Thyroid gland (tissue), 4 donors: Measurements from ENCODE around the gene RPUSD4. TPM values are rescaled to one million over a fixed set of nuclear protein-coding genes. Genes with fewer than 3 reads are reported as not detected.
"Not testable (repeated sequence)": the region's sequence is repeated elsewhere in the genome, so short reads cannot be mapped to it uniquely, and the experiment has no call there.

Experiments
- DNase-seq, 2 donors: peaks; one replicate each; pipeline ENCODE4 v3.0.0-alpha.2; 2019
- H3K27ac ChIP-seq, 3 donors: fragments of 200-600 bp; sonication (generic); 1 replicate in 2 of 3; 2 replicates in 1 of 3; pipeline ENCODE4 v1.5.1; 2016 to 2019; ENCODE audit warnings: mild to moderate bottlenecking in 1 of 3, moderate library complexity in 1 of 3
- H3K27me3 ChIP-seq: fragments of 200-600 bp; sonication (generic); one replicate; pipeline ENCODE4 v1.5.1; 2019
- H3K36me3 ChIP-seq, 2 donors: fragments of 200-600 bp; sonication (generic); one replicate each; pipeline ENCODE4 v1.5.1; 2016 to 2019
- H3K4me1 ChIP-seq, 2 donors: fragments of 200-600 bp; sonication (generic); one replicate each; pipeline ENCODE4 v1.5.1; 2017 to 2019
- H3K4me3 ChIP-seq, 3 donors: fragments of 200-600 bp; sonication (generic); replicated peaks in 1 of 3; 1 replicate in 2 of 3; 2 replicates in 1 of 3; pipeline ENCODE4 v1.5.1; 2016; ENCODE audit warnings: mild to moderate bottlenecking in 1 of 3
- H3K9me3 ChIP-seq: fragments of 200-600 bp; sonication (generic); one replicate; pipeline ENCODE4 v1.5.1; 2017
- CTCF ChIP-seq, 6 experiments: fragments of 200-600 bp in 3 of 6; fragments of 450-650 bp in 3 of 6; sonication (generic) in 3 of 6; IDR thresholded peaks; one replicate each; pipeline ENCODE4 v1.5.1; 2016 to 2019; ENCODE audit warnings: antibody characterized with exemption in 6 of 6, mild to moderate bottlenecking in 2 of 6, inconsistent platforms in 1 of 6, moderate library complexity in 1 of 6
- POLR2A ChIP-seq, 2 donors: fragments of 450-650 bp; IDR thresholded peaks; one replicate each; pipeline ENCODE4 v1.6.1; 2017; ENCODE audit warnings: antibody characterized with exemption in 2 of 2, mild to moderate bottlenecking in 2 of 2, moderate library complexity in 1 of 2
- WGBS, 2 donors: methylation state at CpG; one replicate each; pipeline ENCODE4 v1.1.5; 2017; 5-methylcytosine and 5-hydroxymethylcytosine counted together
- intact Hi-C: fragments of 100-400 bp; cut with DNase I; formaldehyde crosslinking; loops from one replicate; pipeline ENCODE4 v1.15.1; 2023
- total RNA-seq, 4 donors: library from RNA; depleted of rRNA; stranded (reverse); fragments of >200 nt; gene quantifications; one replicate each; pipeline ENCODE4 v1.2.3, GENCODE V29; 2016

The RPUSD4 gene
- total RNA-seq: 10 to 100 TPM; 10.5 to 17.6 (median 14.6) TPM

- Histone ChIP-seq H3K9me3 (no peaks in the 10 kb centered on the region), H3K36me3 (no peaks in the 10 kb centered on the region), H3K4me1 (peaks cover 17 to 25% of the 10 kb centered on the region in 2 donors), H3K27me3 (no peaks in the 10 kb centered on the region), H3K27ac (peak within 1 kb of the TSS in 1 of 3 donors; percentile 36), H3K4me3 (peak within 1 kb of the TSS; percentile 60 to 91 (median 76))
- TF ChIP-seq CTCF (IDR thresholded peaks at IDR 0.05) (no peak), POLR2A (IDR thresholded peaks at IDR 0.05) (peak in 1 of 2 donors; percentile 85)
- peak; percentile 98 to 99 for DNase-seq
- intact Hi-C loops: loop anchor here (5.0 kb wide), 1 partner anchor 56 kb away; the partner anchor contains the start of genes FOXRED1 and SRPRA
- WGBS, 2 donors: 0% methylated on average over 40 to 52 of the region's 62 CpGs
Observed at GRCh38 chr11:126211236-126212088, at the start of gene RPUSD4, which contains the start of gene FAM118B. TSS of gene RPUSD4 (minus strand) at chr11:126211650. CDS start at chr11:126211638, 12 bp downstream. TSS of gene FAM118B (plus strand) at chr11:126211782. CDS start at chr11:126235002, 23,220 bp downstream.

GRCh38 chr11:126257764-126258163, 46.3 kb upstream of the RPUSD4 start:
- DNase-seq: no peak
- Histone ChIP-seq H3K9me3 (no peaks in the 10 kb centered on the region), H3K4me1 (no peaks in the 10 kb centered on the region), H3K27me3 (no peaks in the 10 kb centered on the region), H3K36me3 (peaks cover 8 to 23% of the 10 kb centered on the region in 2 donors), H3K27ac (no peak overlapping the region), H3K4me3 (no peak overlapping the region)
- intact Hi-C loops: no loop called here
- TF ChIP-seq POLR2A (IDR thresholded peaks at IDR 0.05) (no peak), CTCF (IDR thresholded peaks at IDR 0.05) (no peak)
- 88 to 93% methylated on average over 2 of the region's 2 CpGs for WGBS, 2 donors

- 91% methylated on average over 2 of the region's 2 CpGs for WGBS, 2 donors
- intact Hi-C loops: no loop called here
- Histone ChIP-seq H3K4me1 (no peaks in the 10 kb centered on the region), H3K27ac (no peak overlapping the region), H3K9me3 (no peaks in the 10 kb centered on the region), H3K36me3 (peaks cover 2 to 17% of the 10 kb centered on the region in 2 donors), H3K4me3 (no peak overlapping the region), H3K27me3 (no peaks in the 10 kb centered on the region)
- TF ChIP-seq CTCF (IDR thresholded peaks at IDR 0.05): no peak
- TF ChIP-seq POLR2A (IDR thresholded peaks at IDR 0.05): no peak
- no peak for DNase-seq
Observed at GRCh38 chr11:126257144-126257543, 45.7 kb upstream of the RPUSD4 start.

- peaks cover 0 to 9% of the 10 kb centered on the region in 2 donors for H3K36me3 ChIP-seq
- 73 to 82% methylated on average over 4 of the region's 4 CpGs for WGBS, 2 donors
- intact Hi-C loops: no loop called here
Observed at GRCh38 chr11:126256216-126256615, 44.8 kb upstream of the RPUSD4 start.

GRCh38 chr11:126255507-126255906, 44.1 kb upstream of the RPUSD4 start:
- 95 to 97% methylated on average over 5 of the region's 5 CpGs for WGBS, 2 donors
- peaks cover 1 to 15% of the 10 kb centered on the region in 2 donors for H3K36me3 ChIP-seq
- DNase-seq: not testable (repeated sequence)

More at GRCh38 chr11:126256216-126256615, 44.8 kb upstream of the RPUSD4 start:
- H3K9me3 ChIP-seq: no peaks in the 10 kb centered on the region
- H3K27ac ChIP-seq: no peak overlapping the region
- no peak overlapping the region for H3K4me3 ChIP-seq
- H3K4me1 ChIP-seq: no peaks in the 10 kb centered on the region
- no peaks in the 10 kb centered on the region for H3K27me3 ChIP-seq
- TF ChIP-seq POLR2A (IDR thresholded peaks at IDR 0.05) (no peak), CTCF (IDR thresholded peaks at IDR 0.05) (no peak)
- no peak for DNase-seq

More at GRCh38 chr11:126255507-126255906, 44.1 kb upstream of the RPUSD4 start:
- H3K9me3 ChIP-seq, intact Hi-C loops, H3K27ac ChIP-seq, H3K4me1 ChIP-seq, H3K27me3 ChIP-seq, H3K4me3 ChIP-seq: not testable (repeated sequence)
